ACHN (cell line): ENCODE results near the gene SWSAP1.
A peak's percentile ranks its signal among the peaks of the same experiment; 100 is the strongest.
"Not testable (repeated sequence)": the region's sequence is repeated elsewhere in the genome, so short reads cannot be mapped to it uniquely, and the experiment has no call there.

Experiments
- DNase-seq: peaks from one replicate; pipeline ENCODE4 v3.0.0-alpha.2; 2015
- in situ Hi-C: cut with HindIII; loops from 2 replicates; pipeline ENCODE4 v1.10.0; 2017; ENCODE audit warnings: low sequenced_read_pairs, low pct_ligation_motif_present, low pct_unique_long_range_greater_than_20kb

SWSAP1 gene

GRCh38 chr19:11373885-11374432, 507 bp upstream of the SWSAP1 start:
- in situ Hi-C loops = no loop called here
- DNase-seq = no peak

GRCh38 chr19:11375143-11375948, 880 bp downstream of the SWSAP1 start:
- peak; percentile 47 for DNase-seq
- in situ Hi-C loops = no loop called here

GRCh38 chr19:11377237-11377636, 2.8 kb downstream of the SWSAP1 start:
- peak; percentile 79 for DNase-seq
- in situ Hi-C loops = no loop called here

- in situ Hi-C loops = no loop called here
These were observed 3.3 kb downstream of the SWSAP1 start for GRCh38 chr19:11377756-11378155.

GRCh38 chr19:11378319-11379189, 4.1 kb downstream of the SWSAP1 start:
- in situ Hi-C loops = no loop called here
- DNase-seq = peak; percentile 69

More at GRCh38 chr19:11377756-11378155, 3.3 kb downstream of the SWSAP1 start:
- no peak for DNase-seq

GRCh38 chr19:11379269-11379845, 4.9 kb downstream of the SWSAP1 start:
- in situ Hi-C loops, DNase-seq: not testable (repeated sequence)

- in situ Hi-C loops = no loop called here
- no peak for DNase-seq
These were observed 5.4 kb downstream of the SWSAP1 start for GRCh38 chr19:11379857-11380350.

- in situ Hi-C loops = no loop called here
These were observed 6.4 kb downstream of the SWSAP1 start for GRCh38 chr19:11380653-11381537.

GRCh38 chr19:11382898-11383705, 8.6 kb downstream of the SWSAP1 start:
- in situ Hi-C loops = no loop called here
- DNase-seq = peak; percentile 39

More at GRCh38 chr19:11380653-11381537, 6.4 kb downstream of the SWSAP1 start:
- DNase-seq = peak; percentile 94

GRCh38 chr19:11383706-11384048, 9.2 kb downstream of the SWSAP1 start:
- no peak for DNase-seq
- in situ Hi-C loops = no loop called here

- DNase-seq = no peak
- in situ Hi-C loops = no loop called here
These were observed 10.3 kb downstream of the SWSAP1 start for GRCh38 chr19:11384778-11385129.

GRCh38 chr19:11387162-11388034, 12.9 kb downstream of the SWSAP1 start:
- in situ Hi-C loops = no loop called here
- DNase-seq = no peak

GRCh38 chr19:11390359-11390758, 15.9 kb downstream of the SWSAP1 start:
- DNase-seq = no peak
- in situ Hi-C loops = no loop called here

- no peak for DNase-seq
These were observed 16.6 kb downstream of the SWSAP1 start for GRCh38 chr19:11390933-11391680.

GRCh38 chr19:11397089-11397610, 22.7 kb downstream of the SWSAP1 start:
- no peak for DNase-seq
- in situ Hi-C loops = no loop called here

More at GRCh38 chr19:11390933-11391680, 16.6 kb downstream of the SWSAP1 start:
- in situ Hi-C loops = no loop called here
